HEK293 (cell line): ENCODE data around the gene NARF.

Experiments
- MZF1 ChIP-seq: fragments of 450-650 bp; formaldehyde crosslinking; IDR thresholded peaks from 2 replicates; pipeline ENCODE4 v1.5.1; 2017; ENCODE audit warnings: missing biosample characterization, missing genetic modification characterization, borderline replicate concordance
- ZNF426 ChIP-seq: fragments of 450-650 bp; formaldehyde crosslinking; IDR thresholded peaks from 2 replicates; pipeline ENCODE4 v1.5.1; 2017; ENCODE audit warnings: missing biosample characterization, missing genetic modification characterization, mild to moderate bottlenecking, inconsistent platforms, moderate library complexity
- ZNF629 ChIP-seq: fragments of 450-650 bp; formaldehyde crosslinking; IDR thresholded peaks from 2 replicates; pipeline ENCODE4 v1.5.1; 2017; ENCODE audit warnings: missing biosample characterization, missing genetic modification characterization
- TF ChIP-seq, protein P1 (sequence below): fragments of 450-650 bp; formaldehyde crosslinking; IDR thresholded peaks from 2 replicates; pipeline ENCODE4 v1.5.1; 2016; ENCODE audit warnings: missing biosample characterization, missing genetic modification characterization

GRCh38 chr17:82429824-82430223, 28.7 kb upstream of the NARF start:
- TF ChIP-seq ZNF426 (tag by site-specific recombination) (no peak), MZF1 (tag by site-specific recombination) (no peak), ZNF629 (tag by site-specific recombination) (no peak)
- TF ChIP-seq, protein P1, sequence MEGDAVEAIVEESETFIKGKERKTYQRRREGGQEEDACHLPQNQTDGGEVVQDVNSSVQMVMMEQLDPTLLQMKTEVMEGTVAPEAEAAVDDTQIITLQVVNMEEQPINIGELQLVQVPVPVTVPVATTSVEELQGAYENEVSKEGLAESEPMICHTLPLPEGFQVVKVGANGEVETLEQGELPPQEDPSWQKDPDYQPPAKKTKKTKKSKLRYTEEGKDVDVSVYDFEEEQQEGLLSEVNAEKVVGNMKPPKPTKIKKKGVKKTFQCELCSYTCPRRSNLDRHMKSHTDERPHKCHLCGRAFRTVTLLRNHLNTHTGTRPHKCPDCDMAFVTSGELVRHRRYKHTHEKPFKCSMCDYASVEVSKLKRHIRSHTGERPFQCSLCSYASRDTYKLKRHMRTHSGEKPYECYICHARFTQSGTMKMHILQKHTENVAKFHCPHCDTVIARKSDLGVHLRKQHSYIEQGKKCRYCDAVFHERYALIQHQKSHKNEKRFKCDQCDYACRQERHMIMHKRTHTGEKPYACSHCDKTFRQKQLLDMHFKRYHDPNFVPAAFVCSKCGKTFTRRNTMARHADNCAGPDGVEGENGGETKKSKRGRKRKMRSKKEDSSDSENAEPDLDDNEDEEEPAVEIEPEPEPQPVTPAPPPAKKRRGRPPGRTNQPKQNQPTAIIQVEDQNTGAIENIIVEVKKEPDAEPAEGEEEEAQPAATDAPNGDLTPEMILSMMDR (tag by site-specific recombination), result no peak
